ENCODE measurements around the gene DNAJB14.

DNA sequence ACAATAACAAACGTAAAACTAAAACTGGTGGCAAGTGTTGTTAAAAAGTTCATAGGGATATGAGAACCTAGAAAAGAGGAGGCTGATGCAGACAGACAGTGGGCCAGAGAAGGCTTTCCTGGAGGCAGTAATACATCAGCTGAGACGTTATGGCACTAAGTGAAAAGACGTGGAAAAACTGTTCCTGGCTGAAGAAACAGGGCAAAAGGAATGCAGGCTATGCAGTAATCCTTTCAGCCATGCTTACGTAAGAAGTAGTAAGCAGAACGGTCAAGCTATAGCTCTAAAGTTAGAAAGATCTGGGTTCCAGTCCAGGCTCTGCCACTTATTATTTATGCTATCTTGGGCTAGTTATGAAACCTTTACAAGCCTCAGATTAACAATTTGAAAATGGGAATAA is 58.6 kb downstream of the DNAJB14 start:
- TF ChIP-seq GABPA (IDR thresholded peaks at IDR 0.05; ENCODE audit: low read depth) = no peak
- TF ChIP-seq CTCF (IDR thresholded peaks at IDR 0.05; ENCODE audit: insufficient read depth, low read length) = no peak
